ENCODE results near the gene PLEKHA5.

PLEKHA5 gene

DNA sequence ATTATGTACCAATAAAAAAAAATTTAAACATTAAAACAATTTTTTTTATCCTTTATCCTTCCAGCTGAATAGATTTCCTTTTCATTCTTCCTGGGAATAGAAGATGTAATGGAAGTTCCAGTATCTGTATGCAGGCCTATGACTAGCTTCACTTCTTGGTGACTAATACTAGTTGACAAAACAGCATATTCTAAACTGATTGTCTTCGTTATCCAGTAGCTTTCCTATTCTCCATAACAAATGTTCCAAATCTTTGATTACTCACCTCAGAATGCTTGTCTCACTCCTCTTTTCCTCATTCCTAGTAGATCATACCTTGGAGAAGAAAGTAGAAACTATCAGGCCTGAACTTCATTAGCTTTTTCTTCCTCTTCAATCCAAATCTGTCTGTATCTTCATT lies 70.7 kb downstream of the PLEKHA5 start:
- DNase-seq (ENCODE audit: low spot score), result no peak
- H3K4me3 ChIP-seq, result no peak overlapping the region
- TF ChIP-seq, protein P1, sequence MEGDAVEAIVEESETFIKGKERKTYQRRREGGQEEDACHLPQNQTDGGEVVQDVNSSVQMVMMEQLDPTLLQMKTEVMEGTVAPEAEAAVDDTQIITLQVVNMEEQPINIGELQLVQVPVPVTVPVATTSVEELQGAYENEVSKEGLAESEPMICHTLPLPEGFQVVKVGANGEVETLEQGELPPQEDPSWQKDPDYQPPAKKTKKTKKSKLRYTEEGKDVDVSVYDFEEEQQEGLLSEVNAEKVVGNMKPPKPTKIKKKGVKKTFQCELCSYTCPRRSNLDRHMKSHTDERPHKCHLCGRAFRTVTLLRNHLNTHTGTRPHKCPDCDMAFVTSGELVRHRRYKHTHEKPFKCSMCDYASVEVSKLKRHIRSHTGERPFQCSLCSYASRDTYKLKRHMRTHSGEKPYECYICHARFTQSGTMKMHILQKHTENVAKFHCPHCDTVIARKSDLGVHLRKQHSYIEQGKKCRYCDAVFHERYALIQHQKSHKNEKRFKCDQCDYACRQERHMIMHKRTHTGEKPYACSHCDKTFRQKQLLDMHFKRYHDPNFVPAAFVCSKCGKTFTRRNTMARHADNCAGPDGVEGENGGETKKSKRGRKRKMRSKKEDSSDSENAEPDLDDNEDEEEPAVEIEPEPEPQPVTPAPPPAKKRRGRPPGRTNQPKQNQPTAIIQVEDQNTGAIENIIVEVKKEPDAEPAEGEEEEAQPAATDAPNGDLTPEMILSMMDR (IDR thresholded peaks at IDR 0.05), result no peak
- H3K27ac ChIP-seq, result no peak overlapping the region

DNA sequence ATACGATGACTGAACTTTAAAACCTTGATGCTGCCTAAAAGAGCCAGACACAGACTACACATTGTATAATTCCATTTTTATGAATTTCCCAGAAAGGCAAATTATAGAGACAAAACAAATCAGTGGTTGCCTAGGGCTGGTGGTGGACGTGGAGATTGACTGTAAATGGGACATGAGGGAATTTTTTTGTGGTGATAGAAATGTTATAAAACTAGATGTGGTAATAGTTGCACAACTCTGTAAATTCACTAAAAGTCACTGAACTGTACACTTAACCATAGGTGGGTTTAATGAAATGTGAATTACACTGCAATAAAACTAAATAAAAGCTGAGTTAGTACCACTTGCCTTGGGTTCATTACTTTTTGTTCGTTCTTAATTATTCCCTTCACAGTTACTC lies 72.1 kb downstream of the PLEKHA5 start:
- no peak overlapping the region for H3K27ac ChIP-seq
- H3K4me3 ChIP-seq, result no peak overlapping the region
- DNase-seq (ENCODE audit: low spot score), result no peak
- TF ChIP-seq, protein P1 (IDR thresholded peaks at IDR 0.05), result no peak

DNA sequence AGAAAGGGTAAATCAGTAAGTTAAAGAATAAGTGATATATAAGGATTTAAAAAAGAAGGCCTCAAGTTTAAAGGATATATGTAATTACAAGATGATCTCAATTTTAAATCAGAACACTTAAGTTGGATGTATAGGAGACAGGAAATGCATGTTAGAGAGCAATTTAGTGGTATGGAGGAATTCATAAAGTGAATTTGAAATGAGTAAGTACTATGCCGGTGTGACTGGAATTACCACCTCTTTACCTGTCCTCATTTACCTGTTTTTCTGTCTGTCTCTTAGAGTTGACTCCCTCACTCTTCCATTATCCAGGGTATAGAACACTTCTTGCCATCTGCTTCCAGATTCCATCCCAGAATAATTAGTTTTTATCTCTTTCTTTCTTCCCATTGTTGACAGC lies 73.5 kb downstream of the PLEKHA5 start:
- TF ChIP-seq, protein P1 (IDR thresholded peaks at IDR 0.05), result no peak
- Histone ChIP-seq H3K27ac (no peak overlapping the region), H3K4me3 (no peak overlapping the region)
- no peak for DNase-seq (ENCODE audit: low spot score)

DNA sequence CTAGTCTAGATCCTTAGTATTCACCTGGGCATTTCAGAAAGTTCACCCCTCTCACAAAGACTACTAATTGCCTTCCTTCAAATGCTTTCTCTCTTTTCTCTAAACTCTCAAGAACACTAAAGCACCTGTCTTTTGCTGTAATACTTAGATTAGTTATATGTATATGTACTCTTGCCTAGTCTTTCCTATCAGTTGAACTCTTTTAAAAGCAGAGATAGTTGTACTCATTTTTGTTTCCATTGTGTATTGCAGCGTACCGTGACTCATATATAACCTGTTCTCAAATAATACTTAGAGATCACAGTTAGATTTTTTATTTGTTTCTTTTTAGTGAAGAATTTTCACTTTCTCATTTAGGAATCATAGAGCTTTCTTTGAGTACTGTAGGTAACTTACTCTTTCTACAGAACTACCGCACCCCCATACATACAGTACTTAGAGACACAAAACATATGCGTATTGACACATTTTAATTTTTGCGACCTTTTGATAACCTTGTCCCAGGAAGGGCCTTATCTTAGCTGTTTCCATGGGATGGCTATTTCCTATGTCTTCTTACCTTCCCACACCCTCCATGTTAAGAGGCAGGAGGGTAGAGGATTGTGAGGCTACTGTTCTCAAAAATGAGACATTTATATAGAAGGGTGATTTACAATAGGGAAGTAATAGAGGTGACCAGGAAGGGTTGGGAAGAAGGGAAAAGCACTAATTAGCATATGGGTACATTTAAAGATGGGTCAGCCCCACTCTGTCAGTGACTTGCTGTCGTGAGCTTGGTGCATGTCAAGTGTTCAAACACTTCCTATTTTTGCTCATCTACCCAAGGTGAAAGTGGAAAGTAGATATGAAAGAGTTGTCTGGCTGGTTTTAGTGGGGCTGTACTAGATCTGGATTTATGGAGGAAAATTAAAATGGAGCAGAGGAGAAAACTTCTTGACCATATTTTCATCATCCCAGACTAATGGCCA lies 74.3 kb downstream of the PLEKHA5 start:
- Histone ChIP-seq H3K4me3 (no peak overlapping the region), H3K27ac (no peak overlapping the region)
- TF ChIP-seq, protein P1 (IDR thresholded peaks at IDR 0.05), result no peak
- DNase-seq (ENCODE audit: low spot score), result no peak

DNA sequence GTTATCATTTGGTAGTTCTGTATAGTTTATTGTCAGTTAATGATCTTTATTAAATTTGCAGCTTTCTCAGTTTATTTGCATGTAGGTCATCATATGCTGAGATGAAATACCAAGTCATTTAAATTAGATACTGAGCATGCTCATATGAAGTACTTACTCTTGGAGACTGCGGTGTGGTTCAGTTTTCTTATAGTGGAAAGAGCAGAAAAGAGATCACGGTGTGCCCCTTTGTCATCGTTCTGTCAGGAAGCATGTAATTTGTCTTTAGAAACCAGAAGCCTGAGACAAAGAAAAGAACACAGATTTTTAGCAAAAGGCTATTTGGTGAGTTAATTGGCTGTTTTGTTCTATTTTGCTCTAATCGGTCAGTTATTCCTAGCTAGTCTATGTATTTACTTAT lies 75.6 kb downstream of the PLEKHA5 start:
- H3K27ac ChIP-seq, result no peak overlapping the region
- no peak for DNase-seq (ENCODE audit: low spot score)
- no peak overlapping the region for H3K4me3 ChIP-seq
- TF ChIP-seq, protein P1 (IDR thresholded peaks at IDR 0.05), result no peak

DNA sequence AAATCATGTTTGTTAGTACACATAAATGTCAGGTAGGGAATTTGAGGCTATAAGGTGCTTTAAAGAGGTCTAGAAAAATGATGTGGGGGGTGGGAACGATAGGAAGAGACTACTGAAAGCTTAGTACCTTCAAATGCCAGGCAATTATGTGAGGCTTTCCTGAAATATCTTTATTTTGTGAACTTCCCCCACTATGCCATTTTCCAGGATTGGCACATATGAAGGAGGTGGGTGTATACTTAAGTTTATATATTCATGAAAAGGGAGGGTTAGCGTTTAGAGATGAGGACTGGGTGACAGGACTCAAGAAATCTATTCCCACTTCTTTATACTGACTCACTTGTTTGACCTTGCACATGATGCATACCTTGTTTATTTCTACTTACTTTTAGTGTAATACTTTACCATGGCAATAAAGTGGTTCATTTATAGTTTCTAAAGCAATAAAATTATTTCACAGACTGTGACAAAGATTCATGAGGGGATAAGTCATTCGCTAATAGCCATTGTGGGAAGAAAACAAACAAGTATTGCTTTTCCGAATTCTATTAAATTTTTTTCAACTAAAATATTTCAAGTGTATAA lies 77.1 kb downstream of the PLEKHA5 start:
- H3K4me3 ChIP-seq, result no peak overlapping the region
- DNase-seq (ENCODE audit: low spot score), result no peak
- TF ChIP-seq, protein P1 (IDR thresholded peaks at IDR 0.05), result no peak
- H3K27ac ChIP-seq, result no peak overlapping the region

DNA sequence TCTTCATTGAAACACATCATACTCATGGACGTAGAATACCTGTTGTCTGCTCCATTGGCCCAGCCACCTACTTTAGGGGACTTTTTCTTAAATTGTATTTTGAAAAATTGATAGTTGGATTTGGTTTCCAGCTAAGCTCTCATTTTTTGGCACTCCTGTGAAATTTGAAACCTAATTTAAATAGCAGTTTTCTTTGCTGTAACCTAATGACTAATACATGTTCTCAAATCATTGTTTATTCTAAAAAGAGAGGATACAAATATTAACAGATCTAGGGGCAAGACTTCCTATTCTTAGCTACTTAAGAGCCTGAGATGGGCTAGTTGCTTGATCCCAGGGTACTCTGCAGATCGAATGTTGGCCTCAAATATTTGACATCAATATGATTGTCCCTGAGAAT lies 78.9 kb downstream of the PLEKHA5 start:
- H3K27ac ChIP-seq, result no peak overlapping the region
- DNase-seq (ENCODE audit: low spot score), result no peak
- TF ChIP-seq, protein P1 (IDR thresholded peaks at IDR 0.05), result no peak
- H3K4me3 ChIP-seq, result no peak overlapping the region

Measured in coronary artery (tissue), 2 donors.